Measurements from ENCODE around the gene SEMA4G.

GRCh38 chr10:100984672-100985177, 15.4 kb downstream of the SEMA4G start:
- no peak for TF ChIP-seq RAD21 (conservative IDR thresholded peaks at IDR 0.05 in 1 of 2, IDR thresholded peaks at IDR 0.05 in 1 of 2)
- no peak for TF ChIP-seq PHF8 (IDR thresholded peaks at IDR 0.05; ENCODE audit: borderline replicate concordance, low read depth)
- no peak for TF ChIP-seq GATA3 (IDR thresholded peaks at IDR 0.05; ENCODE audit: borderline replicate concordance)
- no peak for TF ChIP-seq POLR2A (IDR thresholded peaks at IDR 0.05; ENCODE audit: low read length)
- TF ChIP-seq CTCF (IDR thresholded peaks at IDR 0.05), result no peak
- no peak for TF ChIP-seq REST (IDR thresholded peaks at IDR 0.05)
- no peak for TF ChIP-seq EP300 (IDR thresholded peaks at IDR 0.05)
- no peak for TF ChIP-seq EHMT2 (IDR thresholded peaks at IDR 0.05; ENCODE audit: low read depth)

Data from A549 (cell line).